ENCODE measurements around the gene UBAC2. TPM values are rescaled to one million over a fixed set of nuclear protein-coding genes. Genes with fewer than 3 reads are reported as not detected.

UBAC2 gene
- total RNA-seq, 1 donor from 2014 or later = 79.1 TPM

GRCh38 chr13:99340638-99341037, 140.0 kb downstream of the UBAC2 start:
- DNase-seq = no peak

- DNase-seq = no peak
These were observed 141.5 kb downstream of the UBAC2 start for GRCh38 chr13:99341969-99342722.

GRCh38 chr13:99342723-99343315, 142.2 kb downstream of the UBAC2 start:
- no peak for DNase-seq

GRCh38 chr13:99344610-99345208, 144.1 kb downstream of the UBAC2 start:
- DNase-seq = no peak

- DNase-seq = no peak
These were observed 144.7 kb downstream of the UBAC2 start for GRCh38 chr13:99345345-99345744.

- DNase-seq = no peak
These were observed 145.8 kb downstream of the UBAC2 start for GRCh38 chr13:99346335-99347042.

- no peak for DNase-seq
These were observed 146.8 kb downstream of the UBAC2 start for GRCh38 chr13:99347335-99347878.

GRCh38 chr13:99347911-99348451, 147.3 kb downstream of the UBAC2 start:
- DNase-seq = peak; percentile 39

GRCh38 chr13:99350191-99350590, 149.5 kb downstream of the UBAC2 start:
- no peak for DNase-seq

GRCh38 chr13:99351772-99352171, 151.1 kb downstream of the UBAC2 start:
- DNase-seq = no peak

- no peak for DNase-seq
These were observed 151.9 kb downstream of the UBAC2 start for GRCh38 chr13:99352351-99353245.

GRCh38 chr13:99353246-99353600, 152.6 kb downstream of the UBAC2 start:
- DNase-seq = no peak

GRCh38 chr13:99353836-99354235, 153.2 kb downstream of the UBAC2 start:
- no peak for DNase-seq

- DNase-seq = no peak
These were observed 153.8 kb downstream of the UBAC2 start for GRCh38 chr13:99354371-99354951.

- DNase-seq = peak; percentile 33
These were observed 154.8 kb downstream of the UBAC2 start for GRCh38 chr13:99355267-99356011.

- DNase-seq = no peak
These were observed 155.3 kb downstream of the UBAC2 start for GRCh38 chr13:99356012-99356261.

- peak; percentile 45 for DNase-seq
These were observed 155.8 kb downstream of the UBAC2 start for GRCh38 chr13:99356262-99357091.

GRCh38 chr13:99357131-99357596, 156.5 kb downstream of the UBAC2 start:
- DNase-seq = no peak

- no peak for DNase-seq
These were observed 157.3 kb downstream of the UBAC2 start for GRCh38 chr13:99357941-99358340.

All from tongue (tissue), 2 donors.